A375 (cell line): Measurements from ENCODE around the gene PNLDC1. TPM values are rescaled to one million over a fixed set of nuclear protein-coding genes. Genes with fewer than 3 reads are reported as not detected.

Experiments
- small RNA-seq: library from RNA; depleted of rRNA; stranded (forward); fragments of <200 nt; gene quantifications from one replicate; pipeline ENCODE3, GENCODE V24; 2014
- total RNA-seq: library from RNA; depleted of rRNA; stranded (reverse); fragments of >200 nt; shearing (Covaris generic); gene quantifications from 2 replicates; pipeline ENCODE4 v1.2.3, GENCODE V29; 2014; rRNA removed

Gene PNLDC1
- total RNA-seq, result not detected in 2 replicates

DNA sequence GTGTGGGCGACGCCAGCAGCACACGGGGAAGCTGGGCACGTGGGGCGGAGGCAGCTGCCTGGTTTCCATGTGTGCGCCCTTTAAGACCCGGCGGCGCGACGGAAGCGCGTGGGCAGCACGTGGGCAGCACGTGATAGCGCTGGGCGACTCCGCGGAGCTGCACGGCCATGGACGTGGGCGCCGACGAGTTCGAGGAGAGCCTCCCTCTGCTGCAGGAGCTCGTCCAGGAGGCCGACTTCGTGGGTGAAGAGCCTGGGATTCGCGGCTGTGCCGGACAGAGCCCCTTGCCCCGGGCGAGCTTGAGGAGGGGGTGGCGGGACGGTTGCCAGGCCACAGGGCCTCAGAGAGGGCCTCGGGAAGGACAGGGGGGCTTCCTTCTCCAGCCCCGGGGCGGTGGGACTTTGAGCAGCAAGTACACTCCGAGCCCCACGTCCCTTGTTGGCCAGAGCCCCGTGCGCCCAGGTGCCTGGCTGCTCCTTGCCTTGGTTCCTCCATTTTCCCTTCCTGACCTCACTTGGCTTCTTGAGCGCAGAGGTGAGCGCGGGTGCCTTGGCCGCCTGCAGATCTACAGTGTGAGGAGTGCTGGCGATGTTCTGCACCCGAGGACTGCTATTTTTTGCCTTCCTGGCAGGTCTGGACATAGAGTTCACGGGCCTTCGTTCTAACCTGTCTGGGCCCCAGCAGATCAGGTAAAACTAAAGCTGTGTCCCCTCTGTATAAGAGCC, at the start of gene PNLDC1:
Gene PNLDC1, plus strand, starts transcription at position 136 of the 725 bp plus-strand sequence. Its CDS starts 32 bp downstream, at position 168.

DNA sequence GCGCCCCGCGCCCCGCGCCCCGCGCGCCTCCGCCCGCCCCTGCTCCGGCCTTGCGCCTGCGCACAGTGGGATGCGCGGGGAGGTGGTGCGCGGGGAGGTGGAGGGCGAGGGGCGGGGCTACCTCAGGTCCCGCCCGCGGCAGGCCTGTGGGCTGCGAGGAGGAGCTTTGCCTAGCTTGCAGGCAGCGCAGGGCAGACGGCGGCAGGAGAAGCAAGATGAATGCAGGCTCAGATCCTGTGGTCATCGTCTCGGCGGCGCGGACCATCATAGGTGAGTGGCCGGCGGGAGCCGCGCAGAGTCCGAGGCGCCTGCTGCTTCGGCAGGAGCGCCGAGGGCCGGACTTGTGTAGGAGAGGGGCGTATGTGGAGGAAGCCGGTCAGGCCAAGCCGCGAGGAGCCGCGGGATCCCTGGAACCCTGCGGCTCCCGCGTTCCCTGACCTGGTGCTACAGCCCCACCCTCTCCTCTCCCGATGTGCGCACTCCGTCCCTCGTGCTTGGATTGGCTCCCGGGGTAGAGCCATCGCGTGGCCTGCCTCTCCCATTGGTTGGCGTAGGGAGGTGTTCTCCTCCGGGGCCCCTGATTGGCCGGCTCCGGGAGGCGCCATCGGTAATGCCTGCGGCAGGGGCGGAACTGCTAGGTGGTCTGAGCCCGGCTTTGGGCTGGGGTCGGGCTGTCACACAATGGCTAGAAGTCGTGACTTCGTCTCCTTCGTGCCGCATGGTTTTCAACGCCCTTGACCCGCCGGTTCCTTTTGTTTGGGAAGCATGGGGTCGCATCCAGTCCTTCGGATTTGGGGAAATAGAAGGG, 38.0 kb upstream of the PNLDC1 start, which contains the start of gene ACAT2:
Gene ACAT2, plus strand, starts transcription at position 173 of the 808 bp plus-strand sequence. Its CDS starts 43 bp downstream, at position 216.

GRCh38 chr6:159789377-159790148, 10.5 kb upstream of the PNLDC1 start, which contains the start of gene TCP1:
Gene TCP1, minus strand, starts transcription at chr6:159789602. Its CDS starts 134 bp downstream, at chr6:159789468.

DNA sequence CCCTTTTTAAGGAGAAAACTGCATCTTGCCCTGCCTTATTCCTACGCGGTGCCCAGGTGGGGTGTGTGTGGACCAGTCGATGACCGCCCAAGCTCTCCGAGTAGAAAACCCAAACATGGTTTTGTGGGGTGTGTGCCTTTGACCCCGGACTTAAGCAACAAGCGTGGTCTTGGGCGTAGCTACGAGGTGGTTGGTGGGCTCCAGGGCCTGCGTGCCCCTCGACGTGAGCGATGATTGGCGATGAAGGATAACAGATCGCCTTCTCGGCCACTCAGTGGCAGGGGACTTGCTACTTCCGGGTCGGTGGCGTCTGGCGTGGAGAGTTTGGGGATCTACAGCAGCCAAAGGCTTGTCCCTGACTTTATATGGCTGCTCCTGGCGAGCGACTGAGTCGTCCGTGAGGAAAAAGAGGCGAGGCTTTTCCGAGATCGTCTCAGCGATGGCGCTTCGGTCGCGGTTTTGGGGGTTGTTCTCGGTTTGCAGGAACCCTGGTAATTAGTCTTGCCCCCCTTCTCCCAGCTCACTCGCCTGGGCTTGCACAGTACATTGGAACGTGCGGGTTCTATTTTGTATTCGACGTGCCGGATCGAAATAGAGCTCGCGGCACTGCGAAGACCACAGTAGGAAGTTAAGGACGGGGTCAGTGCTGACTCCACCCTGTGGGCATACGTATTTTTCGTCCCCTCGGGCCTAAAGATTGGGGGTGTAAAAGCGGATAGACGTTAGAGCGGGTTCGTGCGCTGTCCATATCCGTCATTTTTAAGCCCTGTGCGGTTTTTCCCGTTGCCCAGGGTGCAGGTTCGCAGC, 9.7 kb upstream of the PNLDC1 start, which contains the start of gene MRPL18:
Gene MRPL18, plus strand, starts transcription at position 319 of the 807 bp plus-strand sequence. Its CDS starts 121 bp downstream, at position 440.

Small RNA genes within 50 kb of the gene (small RNA-seq; reads per million reads assigned to genes)
- gene SNORA20, result 27.9 reads per million, percentile 93 among the genes with 10 or more reads in this experiment
- not detected for gene SNORA29

Other genes starting within 250 kb of the PNLDC1 start
- gene SOD2, start 107.0 kb upstream of the PNLDC1 start, total RNA-seq, result 36.0 and 43.2 TPM in 2 replicates
- gene WTAP, start 72.8 kb upstream of the PNLDC1 start, total RNA-seq, result 56.7 and 69.9 TPM in 2 replicates
- 14.0 and 26.5 TPM in 2 replicates for gene ACAT2, start 38.2 kb upstream of the PNLDC1 start, total RNA-seq
- gene TCP1, start 10.7 kb upstream of the PNLDC1 start, total RNA-seq, result 216 and 275 TPM in 2 replicates
- gene MRPL18, start 9.8 kb upstream of the PNLDC1 start, total RNA-seq, result 88.8 and 92.5 TPM in 2 replicates
- not detected in 2 replicates for gene MAS1, start 90.7 kb downstream of the PNLDC1 start, total RNA-seq
- gene IGF2R, start 168.8 kb downstream of the PNLDC1 start, total RNA-seq, result 33.0 and 40.7 TPM in 2 replicates